Mesothelial cell of epicardium (in vitro differentiated cells): ENCODE measurements around the gene LTBP1. TPM values are rescaled to one million over a fixed set of nuclear protein-coding genes. Genes with fewer than 3 reads are reported as not detected.

Experiments
- DNase-seq, 2 experiments: peaks; one replicate each; pipeline ENCODE4 v3.0.0; 2021; ENCODE audit warnings: low spot score in 2 of 2; ENCODE audit not compliant: unreplicated experiment in 2 of 2
- H3K27ac Mint-ChIP-seq: 2 replicates; pipeline ENCODE4 v1.8.0; 2021; ENCODE audit warnings: mixed read lengths
- H3K27me3 Mint-ChIP-seq: 2 replicates; pipeline ENCODE4 v1.8.0; 2021; ENCODE audit warnings: low read depth, mixed read lengths
- H3K36me3 Mint-ChIP-seq: 2 replicates; pipeline ENCODE4 v1.8.0; 2021; ENCODE audit warnings: mixed read lengths
- H3K4me1 Mint-ChIP-seq: 2 replicates; pipeline ENCODE4 v1.8.0; 2021; ENCODE audit warnings: mixed read lengths
- H3K4me3 Mint-ChIP-seq: 2 replicates; pipeline ENCODE4 v1.8.0; 2021; ENCODE audit warnings: mild to moderate bottlenecking, moderate library complexity, mixed read lengths
- H3K9me3 Mint-ChIP-seq: 2 replicates; pipeline ENCODE4 v1.8.0; 2021; ENCODE audit warnings: mixed read lengths
- total RNA-seq: library from RNA; stranded (reverse); gene quantifications from 3 replicates; pipeline ENCODE4 v1.2.1, GENCODE V29; 2021
- TF ChIP-seq, protein P1 (sequence below): fragments of 200-600 bp; sonication (generic); IDR thresholded peaks from one replicate; pipeline ENCODE4 v1.5.0; 2021; ENCODE audit warnings: antibody characterized with exemption; ENCODE audit not compliant: unreplicated experiment

The LTBP1 gene
- total RNA-seq, 1 donor from 2014 or later, result 80.2 TPM

DNA sequence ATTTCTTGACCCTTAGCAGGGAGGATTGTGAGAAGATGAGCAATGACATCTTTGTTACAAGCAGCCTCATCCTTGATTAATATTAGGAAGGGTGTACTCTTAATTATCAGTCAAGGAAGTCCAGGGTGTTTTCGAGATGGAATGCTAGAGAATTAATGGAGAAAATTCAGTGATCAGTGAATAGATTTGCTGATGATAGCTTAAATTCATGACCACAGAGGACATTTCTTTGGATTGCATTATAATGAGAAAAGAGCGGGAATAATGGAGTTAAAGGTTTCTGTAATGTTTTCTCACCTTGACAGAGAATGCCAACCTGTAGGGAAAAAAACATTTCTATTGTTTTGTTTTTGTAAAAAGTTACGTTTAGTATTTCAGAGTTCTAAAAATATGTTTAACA, 249.9 kb downstream of the LTBP1 start:
- no peak for DNase-seq
- peaks cover 2% of the 10 kb centered on the region for H3K4me1 Mint-ChIP-seq
- H3K27ac Mint-ChIP-seq, result no peak overlapping the region
- TF ChIP-seq, protein P1, sequence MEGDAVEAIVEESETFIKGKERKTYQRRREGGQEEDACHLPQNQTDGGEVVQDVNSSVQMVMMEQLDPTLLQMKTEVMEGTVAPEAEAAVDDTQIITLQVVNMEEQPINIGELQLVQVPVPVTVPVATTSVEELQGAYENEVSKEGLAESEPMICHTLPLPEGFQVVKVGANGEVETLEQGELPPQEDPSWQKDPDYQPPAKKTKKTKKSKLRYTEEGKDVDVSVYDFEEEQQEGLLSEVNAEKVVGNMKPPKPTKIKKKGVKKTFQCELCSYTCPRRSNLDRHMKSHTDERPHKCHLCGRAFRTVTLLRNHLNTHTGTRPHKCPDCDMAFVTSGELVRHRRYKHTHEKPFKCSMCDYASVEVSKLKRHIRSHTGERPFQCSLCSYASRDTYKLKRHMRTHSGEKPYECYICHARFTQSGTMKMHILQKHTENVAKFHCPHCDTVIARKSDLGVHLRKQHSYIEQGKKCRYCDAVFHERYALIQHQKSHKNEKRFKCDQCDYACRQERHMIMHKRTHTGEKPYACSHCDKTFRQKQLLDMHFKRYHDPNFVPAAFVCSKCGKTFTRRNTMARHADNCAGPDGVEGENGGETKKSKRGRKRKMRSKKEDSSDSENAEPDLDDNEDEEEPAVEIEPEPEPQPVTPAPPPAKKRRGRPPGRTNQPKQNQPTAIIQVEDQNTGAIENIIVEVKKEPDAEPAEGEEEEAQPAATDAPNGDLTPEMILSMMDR, result no peak
- peaks cover 16% of the 10 kb centered on the region for H3K36me3 Mint-ChIP-seq
- H3K27me3 Mint-ChIP-seq, result no peaks in the 10 kb centered on the region
- no peaks in the 10 kb centered on the region for H3K9me3 Mint-ChIP-seq
- H3K4me3 Mint-ChIP-seq, result no peak overlapping the region

DNA sequence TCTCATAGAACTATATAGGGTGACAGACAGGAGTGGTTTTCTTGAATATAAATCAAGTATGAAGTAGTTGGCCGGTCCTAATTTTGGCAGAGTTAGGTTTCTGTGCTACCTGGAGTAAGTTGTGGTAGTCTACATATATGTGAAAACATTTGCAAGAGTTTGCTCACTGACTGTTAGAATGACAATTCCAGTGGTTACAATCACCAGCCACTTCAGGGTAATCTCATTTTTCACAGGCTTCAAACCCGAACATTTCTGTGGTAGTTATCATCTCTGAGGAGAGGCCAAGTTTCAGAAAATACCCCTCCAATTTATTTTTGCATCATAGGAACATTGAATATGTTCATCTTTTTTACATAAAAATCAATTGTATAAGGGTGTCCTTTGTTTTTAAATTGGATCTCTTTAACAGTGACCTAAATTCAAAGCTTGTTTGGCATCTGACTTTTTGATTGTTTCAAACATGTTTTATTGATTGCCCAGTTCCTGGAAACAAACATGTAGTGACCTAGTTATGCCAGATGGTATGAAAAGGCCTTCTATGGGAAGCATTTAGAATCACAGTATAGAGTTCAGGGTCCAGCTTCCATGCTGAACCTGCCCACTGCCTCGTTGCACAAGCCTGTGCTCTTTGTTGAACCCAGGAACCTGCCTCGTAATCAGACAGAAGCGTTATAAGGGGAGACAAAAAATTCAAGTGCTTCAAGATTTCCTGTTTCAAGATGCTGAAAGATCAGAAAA, 250.6 kb downstream of the LTBP1 start:
- H3K4me3 Mint-ChIP-seq, result no peak overlapping the region
- H3K27me3 Mint-ChIP-seq, result no peaks in the 10 kb centered on the region
- no peaks in the 10 kb centered on the region for H3K4me1 Mint-ChIP-seq
- H3K27ac Mint-ChIP-seq, result no peak overlapping the region
- H3K9me3 Mint-ChIP-seq, result no peaks in the 10 kb centered on the region
- no peak for DNase-seq
- H3K36me3 Mint-ChIP-seq, result peaks cover 14% of the 10 kb centered on the region
- TF ChIP-seq, protein P1, result no peak

DNA sequence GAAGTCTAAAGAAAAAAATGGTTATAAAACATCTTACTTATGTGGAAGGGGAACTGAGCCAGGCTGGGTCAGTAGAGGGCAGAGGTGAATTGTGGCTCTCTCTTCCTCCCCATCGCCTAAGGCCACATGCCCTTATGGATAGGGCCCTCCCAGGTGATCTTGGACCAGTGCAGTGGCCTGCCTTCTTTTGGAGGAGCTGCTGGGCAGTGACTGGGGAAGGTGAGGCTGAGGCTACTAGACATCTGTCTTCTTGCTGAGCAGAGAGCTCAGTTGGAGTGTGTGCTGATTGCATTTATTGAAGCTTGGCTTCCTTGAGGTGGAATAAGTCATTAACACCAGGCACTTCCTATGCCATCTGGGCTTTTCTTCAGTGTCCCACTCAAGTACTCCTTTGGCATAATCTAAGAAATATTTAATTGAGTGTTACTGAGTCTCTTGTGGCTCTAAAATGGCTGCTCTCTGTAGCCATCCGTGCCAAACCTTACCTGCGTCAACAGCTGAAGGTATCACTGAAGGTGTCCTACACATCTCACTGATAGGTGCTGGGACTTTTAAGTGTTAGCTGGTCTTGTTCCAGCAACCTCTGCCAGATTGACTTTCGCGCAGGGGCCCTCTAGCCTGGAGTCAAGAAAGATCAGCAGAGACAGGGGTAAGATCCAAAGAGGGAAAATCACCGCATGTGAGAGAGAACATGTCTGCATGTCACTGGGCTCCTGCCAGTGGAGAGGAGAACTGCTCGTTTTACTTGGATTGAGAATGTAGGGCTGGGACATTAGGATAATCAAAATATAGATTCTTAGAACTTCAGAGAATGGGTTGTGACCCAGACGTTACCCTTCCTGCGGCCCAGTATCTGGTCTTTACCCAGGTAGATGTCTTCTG, 256.1 kb downstream of the LTBP1 start:
- Mint-ChIP-seq H3K9me3 (no peaks in the 10 kb centered on the region), H3K4me1 (peaks cover 11% of the 10 kb centered on the region), H3K36me3 (peaks cover 7% of the 10 kb centered on the region), H3K27ac (no peak overlapping the region), H3K4me3 (no peak overlapping the region), H3K27me3 (no peaks in the 10 kb centered on the region)
- DNase-seq, result no peak
- TF ChIP-seq, protein P1, result no peak

DNA sequence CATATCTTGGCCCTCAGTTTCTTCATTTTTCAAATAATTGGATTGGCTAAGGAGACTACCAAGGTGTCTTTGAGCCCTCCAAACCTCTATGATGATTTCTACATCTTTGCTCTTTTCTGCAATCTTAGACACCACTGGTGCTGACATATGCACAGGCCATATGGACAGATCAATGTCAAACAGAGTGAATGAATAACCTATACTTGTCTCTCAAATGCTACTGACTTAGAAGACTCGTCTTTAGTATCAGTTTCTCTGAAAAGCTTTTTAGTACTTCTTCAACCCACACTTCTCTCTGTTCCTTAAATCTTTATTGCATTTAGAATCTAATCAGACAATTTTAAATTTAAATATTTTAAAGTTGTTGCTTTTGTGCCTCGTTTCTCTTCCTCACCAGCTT, 258.2 kb downstream of the LTBP1 start:
- TF ChIP-seq, protein P1, result no peak
- DNase-seq, result no peak
- H3K4me1 Mint-ChIP-seq, result peaks cover 15% of the 10 kb centered on the region
- H3K9me3 Mint-ChIP-seq, result no peaks in the 10 kb centered on the region
- H3K4me3 Mint-ChIP-seq, result no peak overlapping the region
- no peak overlapping the region for H3K27ac Mint-ChIP-seq
- peaks cover 9% of the 10 kb centered on the region for H3K36me3 Mint-ChIP-seq
- H3K27me3 Mint-ChIP-seq, result no peaks in the 10 kb centered on the region

DNA sequence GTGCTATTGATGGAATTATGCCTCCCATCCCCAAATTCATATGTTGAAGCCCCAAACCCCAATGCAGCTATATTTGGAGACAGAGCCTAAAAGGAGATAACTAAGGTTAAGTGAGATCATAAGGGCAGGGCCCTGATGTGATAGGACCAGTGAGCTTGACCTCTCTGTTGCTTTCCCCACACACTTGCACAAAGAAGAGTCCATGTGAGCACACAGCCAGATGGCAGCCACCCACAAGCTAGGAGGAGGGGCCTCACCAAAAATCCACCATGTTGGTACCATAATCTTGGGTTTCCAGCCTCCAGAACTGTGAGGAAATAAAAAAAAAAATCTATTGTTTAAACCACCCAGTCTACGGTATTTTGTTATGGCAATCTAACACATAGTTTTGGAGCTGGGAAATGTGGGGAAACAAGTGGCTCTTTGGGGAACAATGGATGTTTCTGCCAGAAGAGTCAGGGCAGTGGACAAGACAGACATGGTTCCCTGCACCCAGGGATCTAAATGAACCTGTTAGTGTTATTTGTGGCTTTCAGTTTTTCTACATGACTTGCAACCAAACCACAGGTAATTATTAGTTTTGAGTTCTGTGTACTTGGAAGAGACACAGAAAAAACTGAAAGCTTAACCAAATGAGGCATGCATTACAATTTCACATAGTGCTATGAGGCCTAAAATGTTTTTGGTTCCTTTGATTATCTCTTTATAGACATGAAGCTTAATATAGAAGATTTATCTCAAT, 259.1 kb downstream of the LTBP1 start:
- Mint-ChIP-seq H3K27me3 (no peaks in the 10 kb centered on the region), H3K27ac (no peak overlapping the region), H3K4me3 (no peak overlapping the region), H3K4me1 (peaks cover 22% of the 10 kb centered on the region), H3K36me3 (peaks cover 7% of the 10 kb centered on the region), H3K9me3 (no peaks in the 10 kb centered on the region)
- DNase-seq, result no peak
- TF ChIP-seq, protein P1, result no peak
